GM23338 (cell line): ENCODE data around the gene RAB21. TPM values are rescaled to one million over a fixed set of nuclear protein-coding genes. Genes with fewer than 3 reads are reported as not detected.

Experiments
- ATAC-seq: fragments of 200-7000 bp; cut with Tn5 transposase; 3 replicates; pipeline ENCODE4 v1.9.1; 2020
- DNase-seq: peaks from one replicate; pipeline ENCODE4 v3.0.0-alpha.2; 2015; ENCODE audit warnings: low spot score
- H2AFZ ChIP-seq: fragments of 200-600 bp; sonication (generic); 2 replicates; pipeline ENCODE4 v1.8.0; 2016; ENCODE audit warnings: antibody characterized with exemption, mild to moderate bottlenecking, moderate library complexity
- H3F3A ChIP-seq: fragments of 200-600 bp; sonication (generic); replicated peaks from 2 replicates; pipeline ENCODE4 v1.8.0; 2017; ENCODE audit warnings: antibody characterized with exemption, mixed run types, low read depth
- H3K27ac ChIP-seq: fragments of 200-600 bp; sonication (generic); 2 replicates; pipeline ENCODE4 v1.6.1; 2016; ENCODE audit warnings: low read depth
- H3K27me3 ChIP-seq: fragments of 200-600 bp; sonication (generic); 2 replicates; pipeline ENCODE4 v1.8.0; 2016; ENCODE audit warnings: mild to moderate bottlenecking, mixed run types, moderate library complexity; ENCODE audit not compliant: insufficient read depth
- H3K36me3 ChIP-seq: fragments of 200-600 bp; sonication (generic); 2 replicates; pipeline ENCODE4 v1.8.0; 2016; ENCODE audit warnings: mild to moderate bottlenecking; ENCODE audit not compliant: insufficient read depth
- H3K4me1 ChIP-seq: fragments of 200-600 bp; sonication (generic); 2 replicates; pipeline ENCODE4 v1.8.0; 2016; ENCODE audit warnings: mild to moderate bottlenecking, moderate library complexity; ENCODE audit not compliant: insufficient read depth
- H3K4me2 ChIP-seq: fragments of 200-600 bp; sonication (generic); 2 replicates; pipeline ENCODE4 v1.7.1; 2017; ENCODE audit warnings: mixed run types
- H3K4me3 ChIP-seq: fragments of 200-600 bp; sonication (generic); 2 replicates; pipeline ENCODE4 v1.6.1; 2016; ENCODE audit warnings: mixed run types
- H3K79me2 ChIP-seq: fragments of 200-600 bp; sonication (generic); replicated peaks from 2 replicates; pipeline ENCODE4 v1.8.0; 2017; ENCODE audit warnings: mild to moderate bottlenecking; ENCODE audit not compliant: insufficient read depth
- H3K9me2 ChIP-seq: fragments of 200-600 bp; sonication (generic); 2 replicates; pipeline ENCODE4 v1.8.0; 2017; ENCODE audit not compliant: insufficient read depth
- H4K20me1 ChIP-seq: fragments of 200-600 bp; sonication (generic); replicated peaks from 2 replicates; pipeline ENCODE4 v1.8.0; 2017; ENCODE audit warnings: mild to moderate bottlenecking; ENCODE audit not compliant: insufficient read depth
- H3K27ac Mint-ChIP-seq: 2 replicates; pipeline ENCODE4 v1.8.0; 2020; ENCODE audit warnings: inconsistent platforms, mild to moderate bottlenecking, moderate library complexity, mixed read lengths
- H3K27me3 Mint-ChIP-seq: 3 replicates; pipeline ENCODE4 v1.8.0; 2022; ENCODE audit warnings: low read depth, mild to moderate bottlenecking, moderate library complexity, mixed read lengths, inconsistent platforms; ENCODE audit not compliant: insufficient read depth, poor library complexity
- H3K36me3 Mint-ChIP-seq: 3 replicates; pipeline ENCODE4 v1.8.0; 2021; ENCODE audit warnings: low read depth, mild to moderate bottlenecking, inconsistent platforms, moderate library complexity, mixed read lengths
- H3K4me1 Mint-ChIP-seq: 3 replicates; pipeline ENCODE4 v1.8.0; 2020; ENCODE audit warnings: mild to moderate bottlenecking, inconsistent platforms, mixed read lengths
- H3K4me3 Mint-ChIP-seq: 3 replicates; pipeline ENCODE4 v1.8.0; 2021; ENCODE audit warnings: moderate library complexity, mild to moderate bottlenecking, inconsistent platforms, mixed read lengths
- H3K9me3 Mint-ChIP-seq: 3 replicates; pipeline ENCODE4 v1.8.0; 2020; ENCODE audit warnings: moderate library complexity, mild to moderate bottlenecking, inconsistent platforms, mixed read lengths
- CREB1 ChIP-seq: fragments of 250-450 bp; sonication (Bioruptor Pico); IDR thresholded peaks from 2 replicates; pipeline ENCODE4 v1.5.0; 2020; ENCODE audit warnings: low read depth, mild to moderate bottlenecking, moderate library complexity
- CTCF ChIP-seq, 2 experiments: fragments of 200-600 bp in 1 of 2; sonication (generic) in 1 of 2; conservative IDR thresholded peaks; 2 replicates each; pipeline versions ENCODE4 v1.5.1 to v1.6.1; 2016 to 2017; ENCODE audit warnings: antibody characterized with exemption in 2 of 2, low read depth in 2 of 2, mild to moderate bottlenecking in 2 of 2, moderate library complexity in 1 of 2
- ETS1 ChIP-seq: IDR thresholded peaks from 2 replicates; pipeline ENCODE4 v1.6.1; 2016; ENCODE audit warnings: antibody characterized with exemption
- EZH2 ChIP-seq: fragments of 200-600 bp; sonication (generic); IDR thresholded peaks from one replicate; pipeline ENCODE4 v1.8.0; 2017; ENCODE audit warnings: antibody characterized with exemption, mild to moderate bottlenecking, low read depth; ENCODE audit not compliant: unreplicated experiment
- EZH2phosphoT487 ChIP-seq: fragments of 200-600 bp; sonication (generic); IDR thresholded peaks from one replicate; pipeline ENCODE4 v1.8.1; 2018; ENCODE audit warnings: antibody characterized with exemption; ENCODE audit not compliant: unreplicated experiment
- JUNB ChIP-seq: IDR thresholded peaks from one replicate; pipeline ENCODE4 v1.6.1; 2016; ENCODE audit warnings: antibody characterized with exemption; ENCODE audit not compliant: unreplicated experiment
- NANOG ChIP-seq: IDR thresholded peaks from 2 replicates; pipeline ENCODE4 v1.6.1; 2016; ENCODE audit warnings: antibody characterized with exemption, borderline replicate concordance
- POLR2AphosphoS5 ChIP-seq: IDR thresholded peaks from 2 replicates; pipeline ENCODE4 v1.6.1; 2016; ENCODE audit warnings: antibody characterized with exemption, low read depth
- REST ChIP-seq: IDR thresholded peaks from one replicate; pipeline ENCODE4 v1.6.1; 2018; ENCODE audit warnings: antibody characterized with exemption; ENCODE audit not compliant: unreplicated experiment
- STAT1 ChIP-seq: IDR thresholded peaks from one replicate; pipeline ENCODE4 v1.6.1; 2016; ENCODE audit warnings: antibody characterized with exemption; ENCODE audit not compliant: unreplicated experiment
- ZNF114 ChIP-seq: fragments of 250-450 bp; sonication (Bioruptor Pico); IDR thresholded peaks from 2 replicates; pipeline ENCODE4 v1.5.0; 2020; ENCODE audit warnings: mild to moderate bottlenecking, moderate library complexity
- ZNF331 ChIP-seq: fragments of 250-450 bp; sonication (Bioruptor Pico); IDR thresholded peaks from 2 replicates; pipeline ENCODE4 v1.5.0; 2020; ENCODE audit warnings: low read depth, mild to moderate bottlenecking, moderate library complexity
- polyA plus RNA-seq: library from polyadenylated mRNA; unstranded; fragments of >200 nt; fragmentation: Nextera tagmentation; extraction: Ambion mirVana; gene quantifications from 2 replicates; pipeline ENCODE4 v1.2.1, GENCODE V29; 2016
- total RNA-seq: library from RNA; depleted of rRNA; stranded (reverse); fragments of >200 nt; shearing (Covaris generic); gene quantifications from 2 replicates; pipeline ENCODE4 v1.2.3, GENCODE V29; 2014

The RAB21 gene
- total and polyA plus RNA-seq, 2 experiments from 2014 or later, result 9.8 to 27.2 TPM

GRCh38 chr12:71780237-71780822, 25.7 kb downstream of the RAB21 start:
- Histone ChIP-seq H3K27me3 (no peaks in the 10 kb centered on the region), H3K79me2 (peaks cover 13% of the 10 kb centered on the region; the same call in 1 of the 2 replicates), H3K27ac (no peak overlapping the region), H2AFZ (no peak overlapping the region), H3K9me2 (no peaks in the 10 kb centered on the region), H3K36me3 (peaks cover 6% of the 10 kb centered on the region), H3K4me3 (no peak overlapping the region), H3F3A (no peaks in the 10 kb centered on the region), H4K20me1 (no peaks in the 10 kb centered on the region), H3K4me2 (no peak overlapping the region), H3K4me1 (no peaks in the 10 kb centered on the region)
- H3K27ac Mint-ChIP-seq, result no peak overlapping the region
- peak; percentile 32; the same call in 2 of the 3 replicates for ATAC-seq
- H3K9me3 Mint-ChIP-seq, result no peaks in the 10 kb centered on the region
- no peaks in the 10 kb centered on the region; the same call in 2 of the 3 replicates for H3K4me1 Mint-ChIP-seq
- H3K4me3 Mint-ChIP-seq, result no peak overlapping the region
- H3K27me3 Mint-ChIP-seq, result no peaks in the 10 kb centered on the region
- H3K36me3 Mint-ChIP-seq, result peaks cover 14% of the 10 kb centered on the region
- TF ChIP-seq POLR2AphosphoS5 (no peak), CTCF (conservative IDR thresholded peaks at IDR 0.05; ENCODE audit: low read depth in 2 of 2) (peak; percentile 76 to 92), JUNB (no peak)
- DNase-seq, result peak; percentile 73

DNA sequence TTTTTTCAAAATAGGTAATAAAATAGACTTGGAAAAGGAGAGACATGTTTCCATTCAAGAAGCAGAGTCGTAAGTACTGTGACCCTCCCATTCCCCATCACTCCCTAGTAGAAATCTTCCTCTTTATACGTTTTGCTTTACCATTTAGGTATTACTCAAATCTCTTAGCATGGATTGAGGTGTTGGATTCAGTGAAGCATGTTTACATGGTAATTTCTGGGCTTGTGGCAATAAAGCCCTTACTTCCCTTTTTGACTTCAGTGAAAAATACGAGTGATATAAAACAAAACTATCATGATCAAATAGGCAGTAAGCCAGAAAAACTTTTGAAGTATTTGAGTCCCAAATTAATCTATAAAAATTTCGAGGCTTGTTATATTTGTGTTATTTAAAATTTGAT, 27.4 kb downstream of the RAB21 start:
- Histone ChIP-seq H3K27ac (no peak overlapping the region), H3K36me3 (peaks cover 10% of the 10 kb centered on the region), H3K4me3 (no peak overlapping the region), H3K9me2 (no peaks in the 10 kb centered on the region), H3F3A (no peaks in the 10 kb centered on the region), H3K4me2 (no peak overlapping the region), H3K4me1 (no peaks in the 10 kb centered on the region), H2AFZ (no peak overlapping the region), H3K27me3 (no peaks in the 10 kb centered on the region), H4K20me1 (no peaks in the 10 kb centered on the region), H3K79me2 (peaks cover 13% of the 10 kb centered on the region)
- no peak for ATAC-seq
- Mint-ChIP-seq H3K27ac (no peak overlapping the region), H3K27me3 (no peaks in the 10 kb centered on the region), H3K36me3 (peaks cover 23% of the 10 kb centered on the region), H3K4me3 (no peak overlapping the region), H3K9me3 (no peaks in the 10 kb centered on the region), H3K4me1 (no peaks in the 10 kb centered on the region; the same call in 2 of the 3 replicates)
- no peak for DNase-seq
- TF ChIP-seq ZNF114 (CRISPR knock-in tag) (no peak), EZH2 (no peak), EZH2phosphoT487 (no peak), CREB1 (CRISPR knock-in tag) (no peak), NANOG (no peak), JUNB (no peak), STAT1 (no peak), REST (no peak), ETS1 (no peak), ZNF331 (CRISPR knock-in tag) (no peak)
